NCI-H524 treated with DMSO at 0.1 percent for 48 hours (cell line): Measurements from ENCODE around the gene SLC45A2.
"Not testable (repeated sequence)": the region's sequence is repeated elsewhere in the genome, so short reads cannot be mapped to it uniquely, and the experiment has no call there.

Experiments
- DNase-seq: peaks from one replicate; lab custom pipeline; 2025; lab: John Stamatoyannopoulos, UW

Gene SLC45A2

GRCh38 chr5:33929925-33930690, 54.4 kb downstream of the SLC45A2 start:
- no peak for DNase-seq

GRCh38 chr5:33928283-33928682, 56.2 kb downstream of the SLC45A2 start:
- no peak for DNase-seq

- DNase-seq = no peak
These were observed 56.8 kb downstream of the SLC45A2 start for GRCh38 chr5:33927685-33928084.

GRCh38 chr5:33925278-33925677, 59.2 kb downstream of the SLC45A2 start:
- DNase-seq = no peak

GRCh38 chr5:33921002-33921401, 63.5 kb downstream of the SLC45A2 start:
- no peak for DNase-seq

GRCh38 chr5:33914844-33915243, 69.6 kb downstream of the SLC45A2 start:
- DNase-seq = not testable (repeated sequence)

DNA sequence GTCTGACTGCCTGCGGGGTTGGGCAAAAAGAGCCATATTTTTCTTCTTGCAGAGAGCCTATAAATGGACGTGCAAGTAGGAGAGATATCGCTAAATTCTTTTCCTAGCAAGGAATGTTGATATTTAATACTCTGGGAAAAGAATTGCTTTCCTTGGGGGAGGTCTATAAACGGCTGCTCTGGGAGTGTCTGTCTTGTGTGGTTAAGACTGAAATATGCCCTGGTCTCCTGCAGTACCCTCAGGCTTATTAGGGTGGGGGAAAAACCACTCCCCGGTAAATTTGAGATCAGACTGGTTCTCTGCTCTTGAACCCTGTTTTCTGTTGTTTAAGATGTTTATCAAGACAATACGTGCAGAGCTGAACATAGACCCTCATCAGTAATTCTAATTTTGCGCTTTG, 78.2 kb downstream of the SLC45A2 start:
- DNase-seq = not testable (repeated sequence)

DNA sequence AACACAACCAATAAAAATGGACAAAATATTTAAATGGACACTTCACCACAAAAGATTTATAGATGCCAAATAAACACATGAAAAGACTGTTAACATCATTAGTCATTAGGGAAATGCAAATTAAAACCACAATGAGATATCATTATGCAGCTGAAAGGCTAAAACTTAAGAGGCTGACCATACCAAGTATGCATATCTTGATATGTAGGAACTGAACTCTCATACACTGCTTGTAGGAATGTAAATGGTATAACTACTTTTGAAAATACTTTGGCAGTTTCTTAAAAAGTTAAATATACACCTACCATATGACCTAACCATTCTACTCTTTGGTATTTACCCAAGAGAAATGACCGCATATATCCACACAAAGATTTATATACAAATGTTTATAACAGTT, 79.1 kb downstream of the SLC45A2 start:
- no peak for DNase-seq

DNA sequence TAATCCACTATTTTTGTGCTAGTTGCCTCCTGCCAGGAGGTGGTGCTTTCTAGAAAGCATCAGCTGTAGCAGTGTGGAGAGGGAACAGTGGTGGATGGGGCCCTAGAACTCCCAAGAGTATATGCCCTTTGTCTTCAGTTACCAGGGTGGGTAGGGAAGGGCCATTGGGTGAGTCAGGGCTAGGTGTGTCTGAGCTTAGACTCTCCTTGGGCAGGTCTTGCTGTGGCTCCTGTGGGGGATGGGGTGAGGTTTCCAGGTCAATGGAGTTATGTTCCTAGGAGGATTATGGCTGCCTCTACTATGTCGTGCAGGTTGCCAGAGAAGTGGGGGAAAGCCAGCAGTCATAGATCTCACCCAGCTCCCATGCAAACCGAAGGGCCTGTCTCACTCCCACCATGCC, 81.4 kb downstream of the SLC45A2 start:
- DNase-seq = no peak

DNA sequence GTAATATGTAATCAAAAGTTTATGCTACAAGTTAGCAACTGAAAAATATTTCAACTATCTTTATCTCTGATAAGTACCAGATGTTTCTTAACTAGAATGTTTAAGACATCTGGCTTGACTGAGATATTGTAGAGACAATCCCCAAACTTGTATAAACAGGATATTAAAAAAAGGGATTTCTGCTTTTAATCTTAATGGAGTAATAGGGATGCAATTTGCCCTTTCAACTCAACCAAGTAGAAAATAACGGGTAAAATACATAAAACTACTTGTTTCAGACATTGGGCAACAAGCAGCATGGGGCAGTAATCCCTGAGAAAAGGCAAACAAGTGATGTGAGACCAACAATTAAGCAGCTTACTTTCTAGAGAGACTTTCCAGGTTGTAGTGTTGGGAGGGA, 83.3 kb downstream of the SLC45A2 start:
- DNase-seq = no peak
